ENCODE data around the gene CCSER1.

CCSER1 gene

GRCh38 chr4:90142081-90142480 is 14.9 kb downstream of the CCSER1 start:
- no peak for TF ChIP-seq CTCF (IDR thresholded peaks at IDR 0.05; ENCODE audit: borderline replicate concordance, control extremely low read depth, extremely low read depth, insufficient read depth, missing control alignments)
- in situ Hi-C loops (cut with MboI; ENCODE audit: low sequenced_read_pairs, unreplicated experiment): no loop called here
- DNase-seq (ENCODE audit: low spot score): no peak

GRCh38 chr4:90145319-90145718 is 18.1 kb downstream of the CCSER1 start:
- in situ Hi-C loops (cut with MboI; ENCODE audit: low sequenced_read_pairs, unreplicated experiment): no loop called here
- DNase-seq (ENCODE audit: low spot score): no peak
- TF ChIP-seq CTCF (IDR thresholded peaks at IDR 0.05; ENCODE audit: borderline replicate concordance, control extremely low read depth, extremely low read depth, insufficient read depth, missing control alignments): no peak

GRCh38 chr4:90146306-90146705 is 19.1 kb downstream of the CCSER1 start:
- in situ Hi-C loops (cut with MboI; ENCODE audit: low sequenced_read_pairs, unreplicated experiment): no loop called here
- TF ChIP-seq CTCF (IDR thresholded peaks at IDR 0.05; ENCODE audit: borderline replicate concordance, control extremely low read depth, extremely low read depth, insufficient read depth, missing control alignments): no peak

GRCh38 chr4:90148574-90149148 is 21.5 kb downstream of the CCSER1 start:
- no peak for DNase-seq (ENCODE audit: low spot score)
- in situ Hi-C loops (cut with MboI; ENCODE audit: low sequenced_read_pairs, unreplicated experiment): no loop called here
- TF ChIP-seq CTCF (IDR thresholded peaks at IDR 0.05; ENCODE audit: borderline replicate concordance, control extremely low read depth, extremely low read depth, insufficient read depth, missing control alignments): no peak

More at GRCh38 chr4:90146306-90146705, 19.1 kb downstream of the CCSER1 start:
- no peak for DNase-seq (ENCODE audit: low spot score)

- in situ Hi-C loops (cut with MboI; ENCODE audit: low sequenced_read_pairs, unreplicated experiment): no loop called here
- no peak for TF ChIP-seq CTCF (IDR thresholded peaks at IDR 0.05; ENCODE audit: borderline replicate concordance, control extremely low read depth, extremely low read depth, insufficient read depth, missing control alignments)
- no peak for DNase-seq (ENCODE audit: low spot score)
Measured at GRCh38 chr4:90152024-90152423, 24.8 kb downstream of the CCSER1 start.

GRCh38 chr4:90159193-90159592 is 32.0 kb downstream of the CCSER1 start:
- in situ Hi-C loops (cut with MboI; ENCODE audit: low sequenced_read_pairs, unreplicated experiment): no loop called here
- DNase-seq (ENCODE audit: low spot score): no peak
- TF ChIP-seq CTCF (IDR thresholded peaks at IDR 0.05; ENCODE audit: borderline replicate concordance, control extremely low read depth, extremely low read depth, insufficient read depth, missing control alignments): no peak

Data from GM13976 (cell line).